SJSA1 (cell line): ENCODE measurements around the gene KPNA6. TPM values are rescaled to one million over a fixed set of nuclear protein-coding genes. Genes with fewer than 3 reads are reported as not detected.

ENCODE experiments used
- DNase-seq, 2 experiments: peaks; one replicate each; pipeline ENCODE4 v3.0.0-alpha.2; 2015 to 2020; ENCODE audit warnings: low spot score in 2 of 2, low read depth in 1 of 2
- H3K27ac ChIP-seq: fragments of 250-450 bp; sonication (Bioruptor Pico); 2 replicates; pipeline ENCODE4 v1.5.1; 2020; ENCODE audit warnings: mild to moderate bottlenecking, moderate library complexity
- H3K27me3 ChIP-seq: fragments of 250-450 bp; sonication (Bioruptor Pico); replicated peaks from 2 replicates; pipeline ENCODE4 v1.5.1; 2020; ENCODE audit warnings: mild to moderate bottlenecking, moderate library complexity
- H3K36me3 ChIP-seq: fragments of 250-450 bp; sonication (Bioruptor Pico); 2 replicates; pipeline ENCODE4 v1.5.1; 2020; ENCODE audit warnings: mild to moderate bottlenecking
- H3K4me1 ChIP-seq: fragments of 250-450 bp; sonication (Bioruptor Pico); replicated peaks from 2 replicates; pipeline ENCODE4 v1.6.1; 2021; ENCODE audit warnings: mild to moderate bottlenecking
- H3K4me3 ChIP-seq: fragments of 250-450 bp; sonication (Bioruptor Pico); 2 replicates; pipeline ENCODE4 v1.5.1; 2020; ENCODE audit warnings: mild to moderate bottlenecking
- H3K9me3 ChIP-seq: fragments of 250-450 bp; sonication (Bioruptor Pico); replicated peaks from 2 replicates; pipeline ENCODE4 v1.5.1; 2020; ENCODE audit warnings: mild to moderate bottlenecking
- total RNA-seq: library from RNA; depleted of rRNA; stranded (reverse); fragments of >200 nt; shearing (Covaris generic); gene quantifications from 2 replicates; pipeline ENCODE4 v1.2.3, GENCODE V29; 2014

KPNA6 gene
- total RNA-seq, 1 experiment from 2014 or later: 54.4 TPM

DNA sequence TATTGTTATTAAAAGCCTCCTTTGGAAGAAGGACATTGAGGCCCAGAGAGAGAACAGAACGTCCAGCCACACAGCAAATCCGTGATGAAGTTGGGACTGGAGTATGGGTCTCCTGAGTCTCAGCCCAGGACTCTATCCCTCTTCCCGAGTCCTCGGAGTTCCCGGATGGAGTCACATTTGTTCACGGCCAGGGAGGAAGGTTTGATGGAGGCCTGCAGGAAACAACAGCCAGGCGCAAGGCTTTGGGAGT, 71.3 kb downstream of the KPNA6 start:
- no peak for DNase-seq
- H3K9me3 ChIP-seq: no peaks in the 10 kb centered on the region
- peak overlapping the region; percentile 81; the same call in 1 of the 2 replicates for H3K27ac ChIP-seq
- H3K27me3 ChIP-seq: no peaks in the 10 kb centered on the region
- peaks cover 22% of the 10 kb centered on the region for H3K4me1 ChIP-seq
- H3K4me3 ChIP-seq: peak overlapping the region; percentile 54
- H3K36me3 ChIP-seq: peaks cover 46% of the 10 kb centered on the region

DNA sequence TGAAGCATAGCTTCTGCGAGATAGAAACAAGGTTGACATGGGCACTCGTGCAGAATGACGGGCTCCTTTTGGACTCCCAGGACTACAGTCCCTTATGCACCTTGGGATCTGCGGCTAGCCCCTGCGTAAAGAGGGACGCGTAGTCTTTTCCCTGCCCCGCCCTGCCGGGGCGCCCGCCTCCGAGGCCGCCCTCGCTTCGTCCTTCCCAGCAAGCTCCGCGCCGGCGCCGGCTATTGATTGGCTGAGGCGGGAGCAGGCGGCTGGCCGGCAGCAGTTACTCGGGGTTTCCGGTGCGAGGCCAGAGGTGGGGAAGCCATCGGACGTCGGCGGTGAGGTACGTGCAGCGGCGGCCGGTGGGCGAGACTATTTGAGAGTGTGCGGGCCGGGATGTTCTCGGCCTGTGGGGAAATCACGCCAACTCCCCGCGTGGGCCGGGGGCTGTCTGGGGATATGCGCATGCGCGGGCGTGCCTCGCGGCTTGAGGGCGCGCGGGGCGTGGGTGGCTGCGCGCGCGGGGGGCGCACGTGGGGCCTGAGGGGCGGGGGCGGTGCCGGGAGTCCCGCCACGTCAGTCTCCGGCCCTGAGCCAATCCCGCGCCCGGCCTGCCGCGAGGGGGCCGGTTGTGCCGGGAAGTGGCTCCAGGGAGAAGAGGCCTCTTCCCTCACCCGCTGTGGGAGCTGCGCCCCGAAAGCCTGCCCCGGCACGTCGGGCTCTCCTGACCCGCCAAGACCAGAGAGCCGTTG, 71.8 kb downstream of the KPNA6 start, which contains the start of gene TXLNA:
TXLNA (plus strand) TSS at position 233 of the 743 bp plus-strand sequence. CDS start 671 bp downstream, outside the sequence.
- H3K9me3 ChIP-seq: no peaks in the 10 kb centered on the region
- H3K4me1 ChIP-seq: peaks cover 22% of the 10 kb centered on the region
- no peaks in the 10 kb centered on the region for H3K27me3 ChIP-seq
- H3K4me3 ChIP-seq: peak within 1 kb of the TSS; percentile 54
- H3K27ac ChIP-seq: peak within 1 kb of the TSS; percentile 81
- peak; percentile 96 to 97 for DNase-seq
- H3K36me3 ChIP-seq: peaks cover 47% of the 10 kb centered on the region

DNA sequence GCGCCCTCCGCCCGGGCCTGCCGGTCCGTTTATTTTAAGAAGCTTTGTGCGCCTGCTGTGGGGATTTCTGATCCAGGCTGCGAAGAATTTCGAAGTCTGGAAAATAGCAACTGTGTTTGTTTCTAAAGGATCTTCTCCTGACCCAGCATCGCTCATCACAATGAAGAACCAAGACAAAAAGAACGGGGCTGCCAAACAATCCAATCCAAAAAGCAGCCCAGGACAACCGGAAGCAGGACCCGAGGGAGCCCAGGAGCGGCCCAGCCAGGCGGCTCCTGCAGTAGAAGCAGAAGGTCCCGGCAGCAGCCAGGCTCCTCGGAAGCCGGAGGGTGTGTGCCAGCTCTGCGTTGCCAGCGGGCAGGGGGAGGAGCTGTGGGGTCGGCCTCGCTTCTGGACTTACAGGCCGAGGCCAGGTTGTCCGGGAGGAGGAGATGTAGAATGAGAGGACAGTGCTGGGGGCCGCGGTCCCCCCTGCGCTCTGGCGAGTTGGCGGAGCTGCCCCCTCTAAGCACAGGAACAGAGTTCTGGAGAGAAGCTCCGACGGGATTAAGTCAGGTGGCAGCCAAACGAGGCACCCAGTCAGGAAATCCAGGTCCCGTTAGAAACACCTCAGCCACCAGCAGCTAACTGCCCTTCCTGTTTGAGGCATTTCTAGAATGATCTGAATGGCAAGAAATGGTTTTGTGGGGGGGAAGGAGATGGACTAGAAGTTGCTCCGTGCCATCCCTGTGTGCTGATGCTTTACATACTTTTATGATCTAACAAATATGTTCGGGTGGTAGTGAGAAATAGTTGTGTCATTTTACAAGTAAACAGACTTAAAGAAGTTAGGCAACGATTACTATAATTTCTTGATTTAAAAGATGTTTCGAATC, 72.6 kb downstream of the KPNA6 start:
- H3K4me3 ChIP-seq: peak overlapping the region; percentile 54
- H3K9me3 ChIP-seq: no peaks in the 10 kb centered on the region
- H3K27ac ChIP-seq: peak overlapping the region; percentile 81
- DNase-seq: peak in 1 of 2 experiments; percentile 64
- H3K4me1 ChIP-seq: peaks cover 22% of the 10 kb centered on the region
- H3K27me3 ChIP-seq: no peaks in the 10 kb centered on the region
- peaks cover 55% of the 10 kb centered on the region for H3K36me3 ChIP-seq

DNA sequence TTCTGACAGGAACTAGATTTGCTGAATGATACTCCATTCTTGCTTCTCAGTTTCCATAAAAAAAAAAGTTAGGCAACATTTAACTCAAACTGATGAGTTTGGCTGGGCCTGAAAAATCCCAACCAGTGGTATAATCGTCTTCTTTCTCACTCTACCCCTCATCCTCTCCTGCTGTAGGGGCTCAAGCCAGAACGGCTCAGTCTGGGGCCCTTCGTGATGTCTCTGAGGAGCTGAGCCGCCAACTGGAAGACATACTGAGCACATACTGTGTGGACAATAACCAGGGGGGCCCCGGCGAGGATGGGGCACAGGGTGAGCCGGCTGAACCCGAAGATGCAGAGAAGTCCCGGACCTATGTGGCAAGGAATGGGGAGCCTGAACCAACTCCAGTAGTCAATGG, 73.2 kb downstream of the KPNA6 start:
- DNase-seq: no peak
- no peaks in the 10 kb centered on the region for H3K27me3 ChIP-seq
- no peak overlapping the region for H3K27ac ChIP-seq
- H3K36me3 ChIP-seq: peaks cover 62% of the 10 kb centered on the region
- peak overlapping the region; percentile 54 for H3K4me3 ChIP-seq
- peaks cover 22% of the 10 kb centered on the region for H3K4me1 ChIP-seq
- H3K9me3 ChIP-seq: no peaks in the 10 kb centered on the region

DNA sequence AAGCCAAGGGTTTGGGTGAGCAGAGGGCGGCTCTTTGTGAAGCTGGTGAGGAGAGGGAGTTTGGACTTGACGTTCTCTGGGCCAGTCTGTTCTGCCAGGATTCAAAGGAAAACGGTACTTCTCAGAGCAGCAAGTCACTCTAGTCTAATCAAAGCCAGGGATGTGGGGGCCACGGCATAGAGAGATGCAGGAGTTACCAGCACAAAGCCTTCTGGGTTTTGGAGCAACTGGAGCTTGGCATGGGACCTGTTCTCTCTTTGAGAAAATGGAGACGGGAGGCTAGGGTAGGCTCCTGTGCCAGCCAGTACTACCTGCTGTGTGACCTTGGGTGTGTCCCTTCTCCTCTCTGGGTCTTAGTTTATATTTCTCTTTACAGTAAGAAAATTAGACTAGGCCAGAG, 73.7 kb downstream of the KPNA6 start:
- Histone ChIP-seq H3K4me3 (no peak overlapping the region), H3K36me3 (peaks cover 67% of the 10 kb centered on the region), H3K9me3 (no peaks in the 10 kb centered on the region), H3K27me3 (no peaks in the 10 kb centered on the region), H3K4me1 (peaks cover 22% of the 10 kb centered on the region), H3K27ac (no peak overlapping the region)
- DNase-seq: no peak

DNA sequence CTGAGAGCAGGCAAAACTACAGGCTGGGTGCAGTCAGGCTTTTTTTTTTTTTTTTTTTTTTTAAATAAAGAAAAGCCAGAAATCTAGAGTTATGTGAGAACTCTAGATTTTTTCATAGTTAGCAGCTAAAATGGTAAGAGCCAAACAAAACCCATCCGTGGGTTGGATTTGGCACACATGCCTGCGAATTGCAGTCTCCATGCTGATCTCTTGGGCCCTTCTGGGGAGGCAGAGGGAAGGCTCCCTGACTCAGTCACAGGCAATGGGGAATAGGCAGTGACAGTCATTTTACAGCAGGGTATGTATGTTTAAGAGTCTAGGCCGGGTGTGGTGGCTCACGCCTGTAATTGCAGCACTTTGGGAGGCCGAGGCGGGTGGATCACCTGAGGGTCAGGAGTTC, 74.2 kb downstream of the KPNA6 start:
- no peak overlapping the region for H3K4me3 ChIP-seq
- peaks cover 22% of the 10 kb centered on the region for H3K4me1 ChIP-seq
- no peak for DNase-seq
- H3K27me3 ChIP-seq: no peaks in the 10 kb centered on the region
- H3K27ac ChIP-seq: no peak overlapping the region
- H3K36me3 ChIP-seq: peaks cover 72% of the 10 kb centered on the region
- H3K9me3 ChIP-seq: no peaks in the 10 kb centered on the region

DNA sequence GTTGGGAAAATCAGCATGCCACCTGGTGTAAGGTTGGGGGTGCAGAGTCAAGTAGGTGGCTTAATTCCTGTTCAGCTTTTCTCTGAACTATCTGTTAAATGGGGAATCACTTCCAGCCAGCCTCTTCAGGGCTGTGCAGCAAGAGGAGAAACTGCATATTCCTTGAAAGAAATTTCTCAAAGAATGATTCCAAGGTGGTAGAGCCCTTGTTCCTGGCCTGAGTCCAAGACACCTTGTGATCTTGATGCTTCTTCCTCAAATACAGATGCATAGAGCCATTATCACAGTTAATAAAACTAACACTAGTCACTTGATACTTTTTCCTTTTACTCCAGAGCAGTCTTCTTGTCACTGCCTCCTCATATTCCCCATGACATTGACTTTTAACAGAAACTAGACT, 76.8 kb downstream of the KPNA6 start:
- DNase-seq: no peak
- Histone ChIP-seq H3K4me3 (no peak overlapping the region), H3K4me1 (peaks cover 13% of the 10 kb centered on the region), H3K27ac (no peak overlapping the region), H3K9me3 (no peaks in the 10 kb centered on the region), H3K36me3 (peaks cover 98% of the 10 kb centered on the region), H3K27me3 (no peaks in the 10 kb centered on the region)

DNA sequence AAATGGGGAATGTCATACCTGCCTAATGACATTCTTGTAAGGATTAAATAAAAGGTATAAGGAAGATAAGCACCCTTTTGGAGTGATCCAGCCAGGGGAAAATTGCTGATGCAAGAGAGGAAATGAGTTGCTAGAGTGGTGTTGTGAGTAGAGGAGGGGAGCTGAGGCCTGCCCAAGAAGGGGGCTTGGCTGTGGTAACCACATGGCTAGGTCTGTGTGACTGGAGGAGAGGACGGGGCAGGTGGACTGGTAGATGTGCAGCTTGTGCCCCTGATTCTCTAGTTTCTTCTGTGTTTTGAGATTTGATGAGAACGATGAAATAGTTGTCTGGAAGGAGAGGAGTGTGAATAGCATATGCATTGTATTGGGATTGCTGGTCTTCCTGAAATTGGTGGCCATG, 78.2 kb downstream of the KPNA6 start:
- H3K4me3 ChIP-seq: no peak overlapping the region
- no peak overlapping the region for H3K27ac ChIP-seq
- DNase-seq: no peak
- H3K27me3 ChIP-seq: no peaks in the 10 kb centered on the region
- peaks cover 100% of the 10 kb centered on the region for H3K36me3 ChIP-seq
- H3K9me3 ChIP-seq: no peaks in the 10 kb centered on the region
- peaks cover 6% of the 10 kb centered on the region for H3K4me1 ChIP-seq

DNA sequence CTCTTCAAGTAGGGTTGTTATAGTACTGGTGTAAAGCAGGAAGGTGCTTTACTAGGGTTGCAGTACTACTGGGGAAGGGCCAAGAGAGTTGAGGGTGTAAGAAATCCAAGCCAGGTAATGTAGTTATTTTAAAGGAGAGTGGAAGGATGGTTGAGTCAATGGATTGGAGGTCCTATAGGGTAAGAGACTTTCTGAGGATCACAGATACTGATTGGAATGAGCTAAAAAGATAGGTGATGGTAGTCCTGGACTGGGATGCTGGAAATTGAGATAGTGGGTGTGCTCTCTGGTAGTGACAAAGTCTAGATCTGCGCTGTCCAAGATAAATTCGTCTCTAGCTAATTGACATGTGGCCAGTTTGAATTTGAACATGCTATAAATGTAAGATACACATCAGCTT, 78.6 kb downstream of the KPNA6 start:
- no peak overlapping the region for H3K27ac ChIP-seq
- no peak overlapping the region for H3K4me3 ChIP-seq
- no peak for DNase-seq
- H3K4me1 ChIP-seq: peaks cover 2% of the 10 kb centered on the region
- H3K36me3 ChIP-seq: peaks cover 100% of the 10 kb centered on the region
- H3K27me3 ChIP-seq: no peaks in the 10 kb centered on the region
- no peaks in the 10 kb centered on the region for H3K9me3 ChIP-seq

DNA sequence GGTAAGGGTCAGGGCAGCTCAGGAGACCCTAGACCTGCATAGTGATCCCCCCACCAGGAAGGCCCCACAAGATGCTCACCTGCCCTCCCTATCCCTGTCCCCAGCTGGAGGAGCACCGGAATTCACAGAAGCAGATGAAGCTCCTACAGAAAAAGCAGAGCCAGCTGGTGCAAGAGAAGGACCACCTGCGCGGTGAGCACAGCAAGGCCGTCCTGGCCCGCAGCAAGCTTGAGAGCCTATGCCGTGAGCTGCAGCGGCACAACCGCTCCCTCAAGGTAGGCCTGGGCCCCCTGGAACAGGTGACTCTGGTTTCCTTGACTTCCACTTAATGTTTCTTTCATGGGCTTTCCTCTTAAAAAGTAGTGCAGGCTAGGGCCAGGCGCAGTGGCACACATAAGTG, 80.0 kb downstream of the KPNA6 start:
- Histone ChIP-seq H3K36me3 (peaks cover 100% of the 10 kb centered on the region), H3K27ac (no peak overlapping the region), H3K9me3 (no peaks in the 10 kb centered on the region), H3K27me3 (no peaks in the 10 kb centered on the region), H3K4me1 (no peaks in the 10 kb centered on the region), H3K4me3 (no peak overlapping the region)
- no peak for DNase-seq

DNA sequence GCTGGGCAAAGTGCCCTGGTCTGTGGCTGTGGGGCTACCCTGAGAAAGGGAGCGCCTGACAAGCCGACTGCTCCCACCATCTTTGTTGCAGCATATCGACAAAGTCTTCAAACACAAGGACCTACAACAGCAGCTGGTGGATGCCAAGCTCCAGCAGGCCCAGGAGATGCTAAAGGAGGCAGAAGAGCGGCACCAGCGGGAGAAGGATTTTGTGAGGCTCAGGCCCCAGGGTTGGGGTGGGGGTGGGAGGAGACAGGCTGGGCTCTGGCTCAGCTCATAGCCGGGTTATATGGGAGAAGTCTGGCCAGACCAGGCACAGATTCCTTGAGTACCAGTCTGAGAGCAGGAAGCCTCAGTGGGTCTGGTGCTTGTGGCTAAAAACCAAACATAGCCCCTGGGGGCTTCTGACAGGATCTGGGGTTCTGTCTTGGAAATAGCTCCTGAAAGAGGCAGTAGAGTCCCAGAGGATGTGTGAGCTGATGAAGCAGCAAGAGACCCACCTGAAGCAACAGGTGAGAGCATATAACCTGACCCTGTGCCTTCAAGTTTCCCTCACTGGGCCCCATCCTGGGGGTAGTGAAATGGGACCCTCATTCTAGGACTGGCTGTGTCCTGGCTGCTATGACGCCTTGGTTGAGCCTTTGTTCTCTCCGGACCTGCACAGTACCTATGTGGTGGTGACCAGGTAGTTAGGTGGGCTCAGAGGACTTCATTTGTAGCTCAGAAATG, 84.5 kb downstream of the KPNA6 start:
- Histone ChIP-seq H3K36me3 (peaks cover 98% of the 10 kb centered on the region), H3K27ac (no peak overlapping the region), H3K4me1 (no peaks in the 10 kb centered on the region), H3K9me3 (no peaks in the 10 kb centered on the region), H3K4me3 (no peak overlapping the region), H3K27me3 (no peaks in the 10 kb centered on the region)
- no peak for DNase-seq

DNA sequence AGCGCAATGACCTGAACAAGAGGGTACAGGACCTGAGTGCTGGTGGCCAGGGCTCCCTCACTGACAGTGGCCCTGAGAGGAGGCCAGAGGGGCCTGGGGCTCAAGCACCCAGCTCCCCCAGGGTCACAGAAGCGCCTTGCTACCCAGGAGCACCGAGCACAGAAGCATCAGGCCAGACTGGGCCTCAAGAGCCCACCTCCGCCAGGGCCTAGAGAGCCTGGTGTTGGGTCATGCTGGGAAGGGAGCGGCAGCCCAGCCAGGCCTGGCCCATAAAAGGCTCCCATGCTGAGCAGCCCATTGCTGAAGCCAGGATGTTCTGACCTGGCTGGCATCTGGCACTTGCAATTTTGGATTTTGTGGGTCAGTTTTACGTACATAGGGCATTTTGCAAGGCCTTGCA, 87.1 kb downstream of the KPNA6 start:
- no peak for DNase-seq
- Histone ChIP-seq H3K4me3 (no peak overlapping the region), H3K4me1 (peaks cover 5% of the 10 kb centered on the region), H3K9me3 (no peaks in the 10 kb centered on the region), H3K27ac (no peak overlapping the region), H3K36me3 (peaks cover 91% of the 10 kb centered on the region), H3K27me3 (no peaks in the 10 kb centered on the region)

DNA sequence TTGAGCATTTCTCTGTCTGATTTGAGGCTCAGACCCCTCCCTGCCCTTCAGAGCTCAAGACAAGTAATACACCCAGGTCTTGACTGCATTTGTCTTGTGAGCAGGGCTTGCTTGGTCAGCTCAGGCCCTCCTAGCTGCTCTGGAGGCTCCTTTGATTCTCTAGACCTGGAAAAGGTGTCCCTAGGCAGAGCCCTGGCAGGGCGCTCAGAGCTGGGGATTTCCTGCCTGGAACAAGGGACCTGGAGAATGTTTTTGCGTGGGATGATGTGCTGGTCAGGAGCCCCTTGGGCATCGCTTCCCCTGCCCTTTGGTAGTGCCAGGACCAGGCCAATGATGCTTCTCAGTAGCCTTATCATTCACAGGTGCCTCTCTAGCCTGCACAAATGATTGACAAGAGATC, 87.7 kb downstream of the KPNA6 start:
- Histone ChIP-seq H3K4me3 (no peak overlapping the region), H3K27ac (no peak overlapping the region), H3K4me1 (peaks cover 7% of the 10 kb centered on the region), H3K9me3 (no peaks in the 10 kb centered on the region), H3K36me3 (peaks cover 85% of the 10 kb centered on the region), H3K27me3 (no peaks in the 10 kb centered on the region)
- no peak for DNase-seq
